A549 treated with Mapracorat at 1 μM for 4 hours (cell line): Measurements from ENCODE around the gene FLT1. TPM values are rescaled to one million over a fixed set of nuclear protein-coding genes. Genes with fewer than 3 reads are reported as not detected.

Source experiments
- total RNA-seq: library from RNA; stranded (reverse); fragments of 200-300 nt; extraction: Qiagen RNA extraction; gene quantifications from 5 replicates; pipeline ENCODE4 v1.2.3, GENCODE V29; 2022

The FLT1 gene
- total RNA-seq, result 0.02 to 0.04 TPM in 2 of 5 replicates, not detected in the others

DNA sequence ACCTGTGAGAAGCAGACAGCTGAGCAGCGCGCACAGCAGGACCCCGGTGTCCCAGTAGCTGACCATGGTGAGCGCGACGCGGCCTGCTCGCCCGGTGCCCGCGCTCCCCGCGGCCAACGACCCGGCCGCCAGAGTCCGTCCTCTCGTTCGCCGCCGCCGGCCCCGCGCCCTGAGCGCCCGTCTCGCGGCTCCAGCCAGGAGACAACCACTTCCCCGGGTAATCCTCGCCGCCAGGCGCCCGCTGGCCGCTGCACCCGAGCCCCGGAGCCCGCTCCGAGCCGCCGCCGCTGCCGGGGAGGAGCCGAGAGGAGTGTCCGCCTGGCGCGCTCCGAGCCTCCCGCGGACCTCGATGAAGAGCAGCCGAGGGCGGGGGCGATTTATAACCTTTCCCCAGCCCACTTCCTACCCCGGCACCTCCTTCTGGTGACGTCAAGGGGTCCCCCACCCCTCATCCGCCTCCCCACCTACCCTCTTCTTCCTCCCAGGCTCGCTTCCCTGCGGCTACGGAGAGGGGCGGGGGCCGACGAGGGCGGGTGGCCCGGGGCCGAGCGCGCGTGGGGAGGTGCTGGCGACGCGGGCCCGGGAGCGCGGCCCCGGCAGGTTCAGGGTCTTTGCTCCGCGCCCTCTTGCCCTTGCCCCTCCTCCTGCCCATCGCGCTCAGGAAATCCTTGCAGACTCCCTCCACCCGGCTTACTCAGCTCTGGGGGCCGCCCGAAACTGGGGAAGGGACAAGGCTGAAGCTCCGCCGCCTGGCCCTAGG is at the start of gene FLT1:
TSS of gene FLT1 (minus strand) at position 351 of the 760 bp plus-strand sequence. CDS start at position 66, 285 bp downstream.

Other genes starting within 250 kb of the FLT1 start
- 105 to 133 TPM (median 111 TPM) in 5 replicates for gene POMP, start 164.0 kb upstream of the FLT1 start, total RNA-seq
- 1.4 to 2.5 TPM (median 1.5 TPM) in 5 replicates for gene SLC46A3, start 223.8 kb upstream of the FLT1 start, total RNA-seq